B cell (primary cell): ENCODE data around the gene RARB. TPM values are rescaled to one million over a fixed set of nuclear protein-coding genes. Genes with fewer than 3 reads are reported as not detected.

Experiments used
- ATAC-seq: fragments of 200-7000 bp; cut with Tn5 transposase; one replicate; pipeline ENCODE4 v1.10.0; 2021; ENCODE audit warnings: low read depth, mild to moderate bottlenecking, moderate number of reproducible peaks, moderate library complexity
- CTCF ChIA-PET: fragments of 350-600 bp; sonication (Branson Sonifier 250); formaldehyde crosslinking; loops from one replicate; lab custom pipeline; 2021; ENCODE audit warnings: antibody characterized with exemption, inconsistent platforms; lab: Charles Lee
- POLR2A ChIA-PET: fragments of 350-600 bp; sonication (Branson Sonifier 250); formaldehyde crosslinking; loops from one replicate; lab custom pipeline; 2021; ENCODE audit warnings: antibody characterized with exemption; lab: Charles Lee
- DNase-seq: peaks from one replicate; pipeline ENCODE4 v3.0.0; 2013
- H2AFZ ChIP-seq: 2 replicates; pipeline ENCODE4 v1.6.1; 2012; ENCODE audit warnings: mild to moderate bottlenecking, low read depth, low read length; ENCODE audit not compliant: insufficient read depth, poor library complexity, severe bottlenecking
- H3K27ac ChIP-seq, 2 donors: 1 replicate in 1 of 2; 2 replicates in 1 of 2; pipeline ENCODE4 v1.5.1; 2012 to 2013; ENCODE audit warnings: low read length in 2 of 2, mild to moderate bottlenecking in 2 of 2, moderate library complexity in 1 of 2
- H3K27me3 ChIP-seq, 4 experiments: fragments of 200-600 bp in 1 of 4; sonication (generic) in 1 of 4; replicated peaks in 1 of 4; 1 replicate in 2 of 4; 2 replicates in 2 of 4; pipeline versions ENCODE4 v1.6.1 to v1.7.0; 2013 to 2016; ENCODE audit warnings: low read length in 3 of 4, mild to moderate bottlenecking in 2 of 4, mixed read lengths in 1 of 4, moderate library complexity in 1 of 4; ENCODE audit not compliant: insufficient read depth in 4 of 4, control insufficient read depth in 3 of 4; ENCODE audit errors: control extremely low read depth in 1 of 4
- H3K36me3 ChIP-seq, 2 experiments: replicated peaks in 1 of 2; 1 replicate in 1 of 2; 2 replicates in 1 of 2; pipeline versions ENCODE4 v1.6.1 to v1.7.1; 2013; ENCODE audit warnings: low read length in 1 of 2; ENCODE audit not compliant: insufficient read depth in 2 of 2, control insufficient read depth in 1 of 2; ENCODE audit errors: control extremely low read depth in 1 of 2, extremely low read depth in 1 of 2
- H3K4me1 ChIP-seq, 2 donors: fragments of 200-600 bp in 1 of 2; sonication (generic) in 1 of 2; 1 replicate in 1 of 2; 2 replicates in 1 of 2; pipeline versions ENCODE4 v1.5.1 to v1.6.1; 2013 to 2017; ENCODE audit warnings: low read length in 2 of 2; ENCODE audit not compliant: control insufficient read depth in 2 of 2, insufficient read depth in 2 of 2
- H3K4me2 ChIP-seq: replicated peaks from 2 replicates; pipeline ENCODE3; 2012; ENCODE audit warnings: mild to moderate bottlenecking, low read depth, low read length; ENCODE audit not compliant: poor library complexity, severe bottlenecking
- H3K4me3 ChIP-seq, 5 experiments: fragments of 200-600 bp in 1 of 5; sonication (generic) in 1 of 5; 1 replicate in 3 of 5; 2 replicates in 2 of 5; pipeline versions ENCODE4 v1.5.1 to v1.7.0; 2011 to 2016; ENCODE audit warnings: low read length in 4 of 5, mild to moderate bottlenecking in 4 of 5, low read depth in 2 of 5, control low read depth in 1 of 5, moderate library complexity in 1 of 5; ENCODE audit not compliant: insufficient read depth in 1 of 5; ENCODE audit errors: control extremely low read depth in 1 of 5, extremely low read depth in 1 of 5
- H3K79me2 ChIP-seq: fragments of 200-600 bp; sonication (generic); one replicate; pipeline ENCODE4 v1.6.0; 2016; ENCODE audit warnings: low read length; ENCODE audit not compliant: control insufficient read depth, insufficient read depth
- H3K9ac ChIP-seq: fragments of 200-600 bp; sonication (generic); 2 replicates; pipeline ENCODE4 v1.6.1; 2017; ENCODE audit warnings: mild to moderate bottlenecking, low read length, moderate library complexity
- H3K9me3 ChIP-seq, 3 donors: one replicate each; pipeline versions ENCODE4 v1.6.1 to v1.7.1; 2013; ENCODE audit warnings: low read length in 2 of 3; ENCODE audit not compliant: control insufficient read depth in 2 of 3, insufficient read depth in 1 of 3; ENCODE audit errors: control extremely low read depth in 1 of 3
- H4K20me1 ChIP-seq: 2 replicates; pipeline ENCODE4 v1.6.0; 2012; ENCODE audit warnings: mild to moderate bottlenecking, low read length; ENCODE audit not compliant: insufficient read depth, control insufficient read depth, poor library complexity, severe bottlenecking
- H3K27ac Mint-ChIP-seq: one replicate; pipeline ENCODE4 v1.8.0; 2021; ENCODE audit warnings: mixed read lengths
- H3K27me3 Mint-ChIP-seq: one replicate; pipeline ENCODE4 v1.8.0; 2021; ENCODE audit warnings: mixed read lengths
- H3K4me1 Mint-ChIP-seq: one replicate; pipeline ENCODE4 v1.8.0; 2021; ENCODE audit warnings: mixed read lengths
- H3K4me3 Mint-ChIP-seq: one replicate; pipeline ENCODE4 v1.8.0; 2021; ENCODE audit warnings: mixed read lengths
- H3K9me3 Mint-ChIP-seq: one replicate; pipeline ENCODE4 v1.8.0; 2022; ENCODE audit warnings: mixed read lengths; ENCODE audit not compliant: insufficient read depth
- CTCF ChIP-seq: fragments of 200-600 bp; IDR thresholded peaks from one replicate; pipeline ENCODE4 v1.8.0; 2022; ENCODE audit warnings: antibody characterized with exemption, mild to moderate bottlenecking
- EZH2 ChIP-seq: IDR thresholded peaks from 2 replicates; pipeline ENCODE4 v1.6.1; 2012; ENCODE audit warnings: borderline replicate concordance, low read depth, mild to moderate bottlenecking, moderate library complexity, low read length; ENCODE audit not compliant: insufficient read depth, poor library complexity, severe bottlenecking
- WGBS: methylation state at CpG from one replicate; pipeline ENCODE4 v1.1.5; 2013; ENCODE audit warnings: missing lambda C conversion rate; ENCODE audit not compliant: insufficient coverage; 5-methylcytosine and 5-hydroxymethylcytosine counted together
- intact Hi-C: fragments of 100-400 bp; cut with micrococcal nuclease; formaldehyde crosslinking; loops from one replicate; pipeline ENCODE4 v1.10.0; 2022
- polyA plus RNA-seq: library from polyadenylated mRNA; depleted of rRNA; stranded (reverse); fragments of >200 nt; gene quantifications from 2 replicates; pipeline ENCODE4 v1.2.3, GENCODE V29; 2012
- total RNA-seq, 2 donors: library from RNA; stranded (reverse); fragments of 120-200 nt in 1 of 2; gene quantifications; 1 replicate in 1 of 2; 2 replicates in 1 of 2; pipeline versions ENCODE4 v1.2.3 to v1.2.4, GENCODE V29; 2013 to 2022

Gene RARB
- total and polyA plus RNA-seq, 2 donors (not counting 1 experiment from before 2014, with no cell fraction given), result not detected

GRCh38 chr3:25465266-25465860, 37.3 kb downstream of the RARB start:
- Histone ChIP-seq H3K27me3 (no peaks in the 10 kb centered on the region), H3K9me3 (no peaks in the 10 kb centered on the region), H3K27ac (no peak overlapping the region), H3K4me3 (no peak overlapping the region), H3K79me2 (no peaks in the 10 kb centered on the region), H4K20me1 (no peaks in the 10 kb centered on the region), H3K4me2 (no peak overlapping the region), H2AFZ (no peak overlapping the region), H3K4me1 (no peaks in the 10 kb centered on the region), H3K36me3 (no peaks in the 10 kb centered on the region), H3K9ac (no peak overlapping the region)
- TF ChIP-seq CTCF (no peak), EZH2 (no peak)
- H3K9me3 Mint-ChIP-seq, result no peaks in the 10 kb centered on the region
- H3K27me3 Mint-ChIP-seq, result no peaks in the 10 kb centered on the region
- H3K27ac Mint-ChIP-seq, result no peak overlapping the region
- CTCF ChIA-PET, result interaction anchor here (0.6 kb wide), 1 partner anchor 43 kb away, joined by 3 read pairs; no protein-coding TSS in a partner anchor
- no peak for DNase-seq
- intact Hi-C loops, result no loop called here
- no peaks in the 10 kb centered on the region for H3K4me1 Mint-ChIP-seq
- 100% methylated on average over 3 of the region's 5 CpGs for WGBS
- ATAC-seq, result no peak
- POLR2A ChIA-PET, result no interaction called here
- no peak overlapping the region for H3K4me3 Mint-ChIP-seq

- Histone ChIP-seq H3K4me3 (no peak overlapping the region), H3K27ac (no peak overlapping the region), H3K27me3 (no peaks in the 10 kb centered on the region), H3K9me3 (no peaks in the 10 kb centered on the region), H3K79me2 (no peaks in the 10 kb centered on the region), H3K9ac (no peak overlapping the region), H3K4me2 (no peak overlapping the region), H4K20me1 (no peaks in the 10 kb centered on the region), H2AFZ (no peak overlapping the region), H3K4me1 (no peaks in the 10 kb centered on the region), H3K36me3 (no peaks in the 10 kb centered on the region)
- Mint-ChIP-seq H3K27ac (no peak overlapping the region), H3K4me3 (no peak overlapping the region), H3K27me3 (peaks cover 13% of the 10 kb centered on the region), H3K4me1 (peaks cover 2% of the 10 kb centered on the region), H3K9me3 (no peaks in the 10 kb centered on the region)
- no peak for TF ChIP-seq CTCF
- TF ChIP-seq EZH2, result no peak
- WGBS, result 90% methylated on average over 4 of the region's 6 CpGs
- CTCF ChIA-PET, result no interaction called here
- ATAC-seq, result no peak
- DNase-seq, result no peak
- POLR2A ChIA-PET, result no interaction called here
- intact Hi-C loops, result no loop called here
These were observed 40.8 kb downstream of the RARB start for GRCh38 chr3:25468866-25469319.
